Fibroblast of skin of right quadriceps (primary cell): ENCODE measurements around the gene VSNL1.

Experiments
- DNase-seq: peaks from one replicate; pipeline ENCODE4 v3.0.0-alpha.2; 2013

VSNL1 gene

DNA sequence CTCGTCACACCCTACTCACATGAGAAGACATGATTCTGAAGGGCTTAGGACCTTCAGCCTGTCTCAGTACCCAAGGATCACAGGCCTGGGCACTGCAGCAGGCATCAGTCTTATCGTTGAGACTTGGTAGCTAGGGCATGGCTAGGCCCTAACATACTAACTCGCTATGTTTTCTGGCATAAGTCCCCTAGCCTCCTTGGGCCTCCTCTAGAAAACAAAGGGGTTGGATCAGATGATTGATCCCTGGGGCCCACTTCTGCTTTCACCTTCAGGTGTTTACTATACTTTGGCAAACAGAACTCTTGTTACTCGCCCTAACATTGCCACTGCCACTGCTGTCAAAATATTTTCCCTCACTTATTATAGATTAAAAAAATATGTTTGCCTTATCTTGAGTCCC lies 44.2 kb downstream of the VSNL1 start:
- no peak for DNase-seq

DNA sequence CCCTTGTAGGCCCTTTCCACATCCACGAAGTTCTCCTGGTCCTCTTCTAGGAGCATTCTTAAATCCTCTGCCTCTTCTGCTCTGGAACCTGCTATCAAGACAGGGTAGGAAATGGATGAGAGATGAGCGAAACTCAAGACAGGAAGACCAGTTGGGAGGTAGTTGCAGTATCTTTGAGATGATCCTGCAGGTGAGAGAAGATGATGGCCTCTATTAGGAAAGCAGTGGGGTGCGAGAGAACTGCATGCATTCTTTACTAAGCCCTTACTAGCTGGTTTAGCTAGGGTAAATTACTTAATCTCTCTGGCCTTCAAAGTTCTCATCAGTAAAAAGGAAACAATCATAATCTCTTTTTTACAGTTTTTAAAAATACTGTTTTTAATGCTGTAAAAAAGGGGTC lies 47.0 kb downstream of the VSNL1 start:
- no peak for DNase-seq

DNA sequence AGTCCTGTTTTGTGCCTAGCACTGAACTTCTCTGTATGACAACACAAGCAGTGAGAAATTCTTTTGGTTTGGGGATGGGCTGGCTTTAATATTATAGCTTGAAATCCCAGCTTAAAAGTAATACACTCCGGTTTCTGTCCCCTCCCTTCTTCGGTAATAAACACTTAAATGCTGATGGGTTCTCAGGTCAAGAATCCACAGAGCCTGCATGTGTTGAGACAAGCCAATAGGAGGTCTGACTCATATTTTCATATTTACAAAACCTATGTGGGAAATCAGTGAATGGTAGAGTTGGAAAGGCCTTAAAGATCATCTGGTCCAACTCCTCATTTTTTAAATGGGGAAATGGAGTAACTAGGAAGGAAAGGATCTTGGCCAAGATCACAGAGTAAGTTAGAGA lies 47.5 kb downstream of the VSNL1 start:
- no peak for DNase-seq

DNA sequence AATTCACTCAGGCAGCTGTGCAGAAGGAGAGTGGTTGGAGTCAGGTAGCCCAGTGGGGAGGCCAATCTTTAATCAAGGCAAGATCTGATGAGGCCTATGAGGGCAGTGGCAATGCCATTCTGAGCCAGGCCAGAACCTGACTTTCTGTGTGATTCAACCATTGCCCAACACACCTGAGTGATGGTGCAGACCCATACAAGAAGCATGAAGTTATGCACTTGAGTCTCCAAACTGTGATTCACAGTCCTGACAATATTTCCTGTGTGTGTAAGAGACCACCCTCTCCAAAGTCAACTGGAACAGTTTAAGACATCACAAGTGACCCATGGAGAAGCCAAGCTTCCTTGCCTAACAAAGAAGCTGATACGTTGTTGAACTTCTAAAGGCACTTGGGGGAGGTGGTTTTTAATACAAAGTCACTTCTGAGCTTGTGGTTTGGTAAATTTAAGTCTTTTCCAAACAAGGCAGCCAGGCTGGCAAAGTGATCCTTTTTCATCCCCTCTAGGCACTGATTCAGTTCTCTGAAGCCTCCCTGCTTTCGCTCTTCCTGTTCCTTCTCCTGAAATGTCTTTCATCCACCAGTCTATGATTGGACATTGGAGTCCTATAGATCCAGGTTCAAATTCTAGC lies 49.0 kb downstream of the VSNL1 start:
- no peak for DNase-seq

DNA sequence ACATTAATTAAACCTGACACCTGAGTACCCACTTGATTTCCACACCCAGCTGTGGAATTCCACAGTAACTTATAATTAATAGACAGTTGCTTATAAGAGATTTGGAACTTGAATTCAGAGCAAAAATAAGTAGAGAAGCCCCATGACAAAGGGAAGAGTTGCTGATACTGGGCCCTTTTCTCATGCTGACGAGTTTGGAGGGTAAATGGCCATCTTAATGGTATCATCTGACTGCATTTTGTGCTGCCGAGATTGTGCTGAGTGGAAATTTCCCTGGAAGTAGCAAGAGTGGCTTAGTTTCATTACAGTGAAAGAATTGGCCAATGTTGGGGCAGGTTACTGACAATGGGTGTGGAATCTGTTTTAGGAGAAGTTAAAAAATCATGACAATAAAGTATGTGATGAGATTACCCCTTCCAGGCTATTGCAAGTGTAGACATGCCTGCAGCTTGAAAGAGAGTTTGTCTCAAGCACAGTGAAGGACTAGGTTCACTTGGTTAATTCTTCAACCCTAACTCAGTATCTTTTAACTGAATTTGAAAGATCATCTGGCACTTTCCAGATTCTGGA lies 49.9 kb downstream of the VSNL1 start:
- DNase-seq = no peak

DNA sequence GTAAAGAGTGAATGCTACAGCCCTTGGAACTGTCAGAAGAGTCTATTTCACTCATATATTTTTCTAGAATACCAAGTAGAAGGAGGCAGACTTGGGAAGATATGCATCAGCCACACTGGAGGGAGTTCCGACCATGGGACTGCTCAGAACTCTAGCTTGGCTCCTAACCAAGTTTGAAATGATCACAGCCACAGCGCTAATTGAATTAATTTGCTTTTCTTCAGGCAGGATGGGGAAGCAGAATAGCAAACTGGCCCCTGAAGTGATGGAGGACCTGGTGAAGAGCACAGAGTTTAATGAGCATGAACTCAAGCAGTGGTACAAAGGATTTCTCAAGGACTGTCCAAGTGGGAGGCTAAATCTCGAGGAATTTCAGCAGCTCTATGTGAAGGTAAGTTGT lies 51.4 kb downstream of the VSNL1 start:
- DNase-seq = no peak

DNA sequence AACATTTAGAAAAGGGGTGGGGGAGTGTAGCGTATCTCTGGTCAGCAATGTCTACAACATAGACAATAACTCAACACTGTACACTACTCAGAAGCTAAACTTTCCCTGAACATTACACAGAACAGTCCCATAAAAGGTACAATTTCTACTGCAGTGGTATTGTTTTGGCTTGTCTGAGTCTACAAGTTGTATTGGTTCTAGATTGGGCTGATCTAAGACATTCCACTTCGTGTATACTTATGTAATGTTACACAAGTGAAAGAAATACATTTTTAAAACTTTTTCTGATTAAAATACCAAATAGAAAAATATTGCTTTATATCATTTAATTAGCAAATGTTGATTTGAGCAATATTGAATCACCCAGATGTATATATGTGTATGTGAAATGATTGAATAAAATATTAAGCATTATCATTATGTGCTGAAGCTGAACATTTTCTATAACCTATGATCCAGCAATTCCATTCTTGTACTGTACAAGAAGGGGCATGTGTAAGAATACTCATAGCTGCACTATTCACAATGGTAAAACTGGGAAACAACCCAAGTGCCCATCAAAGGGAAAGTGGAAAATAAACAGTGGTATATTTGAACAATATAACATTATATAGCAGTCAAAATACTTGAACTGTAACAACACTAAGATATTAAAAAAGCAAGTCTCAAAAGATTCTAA lies 52.4 kb downstream of the VSNL1 start:
- DNase-seq = no peak

DNA sequence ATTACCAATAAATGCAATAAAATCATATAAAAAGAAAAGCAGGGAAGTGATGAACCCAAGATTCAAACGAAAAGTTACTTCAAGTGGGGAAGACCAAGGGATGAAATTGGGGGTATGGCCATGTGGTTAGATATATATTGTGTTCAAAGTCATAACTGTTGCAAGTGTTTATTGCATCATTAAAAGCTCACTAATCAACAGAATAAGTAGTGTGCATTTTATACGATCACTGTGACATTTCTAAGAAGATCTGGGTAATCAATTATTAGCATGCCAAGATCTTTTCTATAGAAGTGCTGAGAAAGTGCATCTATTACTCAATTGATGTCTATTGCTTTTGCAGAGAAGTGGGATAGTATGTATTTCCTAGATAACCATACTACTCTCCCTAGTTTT lies 52.9 kb downstream of the VSNL1 start:
- DNase-seq = no peak

DNA sequence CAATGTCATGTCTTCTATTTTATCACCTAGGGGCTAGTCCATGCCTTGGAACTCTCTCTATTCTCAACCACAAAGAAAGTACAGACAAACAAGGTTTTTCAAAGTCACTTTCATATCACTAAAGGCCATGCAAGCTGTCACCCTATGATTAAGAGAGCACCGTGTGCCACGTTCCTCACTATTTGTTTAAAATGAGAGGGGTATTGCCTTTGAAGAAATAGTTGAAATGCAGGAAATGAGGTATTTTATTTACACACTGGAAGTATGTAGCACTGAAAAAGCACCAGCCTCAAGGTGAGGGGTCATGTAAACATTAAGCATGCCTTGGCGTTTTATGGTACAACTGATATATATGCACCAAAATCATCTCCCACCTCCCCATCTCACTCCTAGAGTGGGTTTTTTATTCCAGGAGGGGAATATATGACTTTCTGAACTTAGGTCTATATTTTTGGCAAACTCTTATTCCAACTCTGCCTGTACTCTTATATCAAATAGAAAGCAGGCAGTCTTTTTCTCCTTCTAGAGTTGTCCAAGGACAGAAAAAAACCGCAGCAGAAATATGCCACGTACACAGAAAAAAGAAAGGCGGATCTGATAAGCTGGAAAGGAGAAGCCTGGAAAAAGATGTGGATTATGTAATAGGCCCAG lies 53.5 kb downstream of the VSNL1 start:
- no peak for DNase-seq

DNA sequence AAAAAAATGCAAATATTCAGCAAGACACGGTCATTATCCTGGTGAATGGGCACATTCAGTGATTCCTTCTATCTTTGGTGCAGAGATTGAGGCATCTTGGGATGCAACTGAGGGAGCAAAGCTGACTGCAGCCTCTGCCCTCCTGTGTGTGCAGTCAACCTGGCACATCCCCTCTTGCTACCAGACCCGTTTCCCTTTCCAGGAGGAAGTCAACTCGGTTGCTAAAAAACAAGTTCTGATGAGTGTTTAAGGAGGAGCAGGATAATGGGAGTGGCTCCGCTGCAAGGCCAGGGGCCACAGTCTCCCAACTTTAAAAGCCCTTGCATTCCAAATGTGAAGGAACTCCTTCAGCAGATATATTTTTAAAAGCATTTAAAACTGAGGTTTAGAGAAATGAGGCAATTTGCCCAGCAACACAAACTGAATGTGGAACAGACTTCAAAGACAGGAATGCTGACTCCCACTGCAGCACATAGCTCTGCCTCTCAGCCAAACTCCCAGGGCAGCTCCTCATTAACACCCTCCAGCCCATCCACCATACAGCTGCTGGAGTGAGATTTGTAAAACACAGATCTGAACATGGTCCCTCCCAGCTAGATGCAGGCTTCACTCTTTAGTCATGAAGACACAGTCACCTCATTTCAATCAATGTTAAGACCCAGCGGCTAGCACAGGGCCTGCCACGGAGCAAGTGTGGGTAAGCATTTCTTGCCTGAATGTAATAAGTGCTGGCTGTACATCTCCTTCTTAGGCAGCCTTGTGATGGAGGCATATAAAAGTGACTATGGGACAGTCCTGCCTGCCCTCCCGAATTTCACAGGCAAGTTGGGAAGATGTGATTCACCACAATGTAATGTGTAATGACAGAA lies 54.3 kb downstream of the VSNL1 start:
- peak; percentile 50 for DNase-seq

DNA sequence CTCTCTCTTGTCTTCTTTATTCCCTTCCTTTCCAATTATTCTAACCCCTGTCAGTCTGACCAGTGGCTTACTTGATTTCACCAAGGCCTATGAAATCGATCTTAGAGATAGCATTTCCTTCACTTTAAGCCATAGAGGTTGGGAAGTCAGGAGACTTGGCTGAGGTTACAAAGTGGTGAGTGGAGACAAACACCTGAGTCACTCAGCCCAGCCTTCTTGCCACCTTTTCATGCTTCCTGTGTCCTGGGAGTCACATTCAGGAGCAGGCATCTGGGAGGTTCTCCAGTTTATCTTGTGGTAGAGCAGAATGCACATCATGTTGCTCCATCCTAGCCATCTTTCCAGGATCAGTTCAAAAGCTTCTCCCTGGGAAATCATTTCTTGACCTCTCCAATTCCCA lies 59.1 kb downstream of the VSNL1 start:
- no peak for DNase-seq

DNA sequence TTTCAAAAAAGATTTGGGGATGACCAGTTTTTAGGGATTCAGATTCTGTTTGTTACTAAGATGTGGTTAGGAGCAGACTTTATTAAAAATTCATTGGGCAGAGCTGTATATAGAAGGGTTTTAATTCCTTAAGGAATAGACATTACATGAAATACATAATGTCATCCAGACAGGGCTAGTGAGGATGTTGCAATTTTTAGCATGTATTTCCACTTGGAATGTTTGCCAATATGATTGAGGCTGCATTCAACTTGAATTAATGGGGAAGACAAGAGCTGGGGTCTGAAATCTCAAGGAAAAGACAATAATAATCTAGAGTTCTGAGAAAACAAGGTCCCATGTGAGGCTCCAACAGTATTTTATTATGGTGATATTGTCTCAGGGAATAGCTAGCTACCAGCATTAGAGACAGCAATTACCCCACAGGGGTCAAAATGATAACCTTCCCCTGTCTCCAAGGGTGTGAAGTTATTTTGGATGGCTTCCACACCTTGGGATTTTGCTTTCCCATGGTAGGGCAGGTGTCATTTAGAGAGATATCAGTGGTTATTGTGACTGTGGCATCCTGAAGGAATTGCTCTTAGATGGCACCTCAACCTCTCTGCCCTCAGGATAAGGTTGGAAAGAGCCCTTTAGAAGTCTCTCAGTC lies 60.2 kb downstream of the VSNL1 start:
- DNase-seq = peak; percentile 18

DNA sequence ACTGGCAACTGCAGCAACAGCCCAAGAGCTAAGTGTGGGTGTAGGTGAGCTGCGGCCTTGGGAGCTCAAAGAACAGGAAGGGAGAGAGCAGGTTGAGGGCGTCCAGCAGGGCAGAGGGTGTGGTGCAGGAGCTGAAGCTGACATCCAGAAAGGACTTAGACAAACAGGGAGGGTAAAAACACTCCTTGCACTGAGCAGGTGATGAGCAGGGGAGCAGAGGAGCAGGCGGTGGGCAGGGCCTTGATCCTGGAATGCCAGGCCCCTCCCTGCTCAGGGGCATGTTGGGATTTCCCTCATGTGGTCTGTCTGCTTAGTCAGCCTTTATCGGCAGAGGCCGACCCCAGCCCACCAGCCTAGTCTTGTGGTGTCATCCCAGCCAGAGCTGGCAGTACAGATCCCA lies 63.6 kb downstream of the VSNL1 start:
- DNase-seq = no peak

DNA sequence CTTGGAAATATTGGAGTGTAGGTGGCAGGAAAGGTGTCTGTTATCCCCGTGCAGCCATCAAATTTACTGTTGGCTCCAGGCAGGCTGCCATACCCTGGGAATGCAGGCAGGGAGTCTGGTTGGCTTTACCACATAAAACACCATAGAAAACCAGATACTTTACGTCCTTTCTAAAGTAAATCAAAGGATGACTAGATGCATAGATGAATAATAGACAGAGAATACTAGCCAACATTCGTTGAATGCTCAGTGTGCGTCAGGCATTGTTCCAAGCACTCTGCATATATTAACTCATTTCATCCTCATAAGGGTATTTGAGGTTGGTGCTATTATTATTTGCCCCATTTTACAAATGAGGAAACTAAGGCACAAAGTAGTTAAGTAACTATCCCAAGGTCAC lies 65.2 kb downstream of the VSNL1 start:
- DNase-seq = no peak

DNA sequence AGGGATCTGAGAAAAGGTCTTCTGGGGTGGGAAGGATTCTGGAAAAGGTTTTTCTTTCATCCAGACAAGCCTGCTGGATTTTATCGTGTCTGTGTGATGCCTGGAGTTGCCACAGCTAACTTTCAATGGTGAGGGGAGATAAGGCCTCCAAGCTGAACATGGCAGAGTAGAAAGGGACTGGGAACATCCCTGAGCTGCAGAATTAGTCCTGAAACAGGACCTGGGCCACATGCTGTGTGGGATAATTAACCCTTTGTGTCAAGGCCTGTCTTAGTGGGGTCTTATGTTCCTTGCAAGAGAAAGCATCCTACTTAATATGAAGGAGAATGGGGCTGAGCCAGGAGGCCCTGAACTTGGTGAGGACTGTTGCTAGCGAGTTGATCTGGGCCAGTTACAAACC lies 66.4 kb downstream of the VSNL1 start:
- DNase-seq = no peak

DNA sequence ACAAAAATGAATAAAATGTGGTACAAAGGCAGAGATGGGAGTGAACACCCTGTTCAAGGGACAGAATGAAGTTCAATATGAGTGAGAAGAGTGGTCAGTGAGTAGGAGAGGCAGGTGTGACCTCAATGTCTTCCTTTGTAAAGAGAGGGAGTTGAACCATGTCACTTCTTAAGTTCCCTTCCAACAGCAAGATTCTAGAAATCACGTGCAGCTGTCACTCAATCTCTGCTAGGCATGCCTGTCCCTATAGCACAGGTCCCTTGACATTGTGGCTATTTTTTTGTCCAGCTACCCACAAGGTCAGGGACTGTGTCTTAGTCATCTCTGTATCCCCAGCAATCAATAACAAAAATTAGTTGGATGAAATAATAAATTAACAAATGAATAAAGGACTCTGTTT lies 66.9 kb downstream of the VSNL1 start:
- DNase-seq = no peak

DNA sequence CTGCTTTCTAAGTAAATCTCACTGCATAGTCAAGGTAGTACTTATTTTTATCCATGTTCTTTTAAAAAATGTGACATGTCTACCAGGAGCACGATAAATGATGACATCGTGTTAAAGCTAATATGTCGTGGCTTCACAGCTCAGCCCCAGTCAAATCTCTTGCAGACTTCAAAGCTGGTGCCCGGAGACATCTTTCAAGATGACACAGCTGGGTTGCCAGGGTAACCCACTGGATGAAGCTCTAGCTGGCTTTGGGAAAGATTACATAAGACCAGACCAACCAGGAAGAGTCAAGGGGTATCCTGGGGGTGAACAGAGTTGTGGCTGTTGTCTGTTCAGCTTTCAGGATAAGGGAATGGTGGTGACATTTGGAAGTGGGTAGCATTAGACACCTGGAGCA lies 67.8 kb downstream of the VSNL1 start:
- no peak for DNase-seq

DNA sequence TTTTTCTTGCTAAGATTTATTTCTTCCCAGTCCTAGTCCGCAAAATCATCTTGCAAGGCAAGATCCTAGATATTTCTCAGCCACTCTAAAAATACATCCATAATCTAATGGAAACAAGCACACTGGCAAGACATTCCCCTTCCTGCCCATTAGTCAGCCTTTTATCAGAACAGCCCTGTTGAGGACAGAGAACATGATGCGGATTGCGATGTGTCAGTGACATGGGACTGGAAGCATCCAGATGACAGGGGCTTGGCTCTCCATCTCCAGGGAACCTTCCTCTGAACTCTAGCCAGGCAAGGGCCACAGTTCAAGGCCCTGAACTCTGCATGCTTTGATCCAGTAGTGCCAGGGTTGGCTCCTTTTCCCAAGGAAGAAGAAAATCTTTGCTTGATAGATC lies 70.0 kb downstream of the VSNL1 start:
- no peak for DNase-seq

DNA sequence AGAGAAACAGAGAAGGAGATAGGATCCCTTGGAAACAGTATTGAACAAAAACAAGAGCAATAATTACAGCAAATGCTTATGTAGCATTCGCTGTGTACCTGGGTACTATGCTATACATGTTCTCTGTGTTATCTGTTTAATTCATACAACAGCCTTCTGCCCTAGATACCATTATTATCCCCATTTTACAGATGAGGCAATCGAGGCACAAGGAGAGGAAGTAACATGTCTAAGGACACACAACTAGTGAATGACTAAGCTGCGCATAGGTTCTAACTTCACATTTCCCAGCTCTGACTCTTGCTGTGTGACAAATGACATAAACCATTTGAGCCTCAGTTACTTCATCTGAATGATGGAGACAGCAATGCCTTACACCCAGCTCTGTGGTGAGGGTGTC lies 70.5 kb downstream of the VSNL1 start:
- DNase-seq = no peak

DNA sequence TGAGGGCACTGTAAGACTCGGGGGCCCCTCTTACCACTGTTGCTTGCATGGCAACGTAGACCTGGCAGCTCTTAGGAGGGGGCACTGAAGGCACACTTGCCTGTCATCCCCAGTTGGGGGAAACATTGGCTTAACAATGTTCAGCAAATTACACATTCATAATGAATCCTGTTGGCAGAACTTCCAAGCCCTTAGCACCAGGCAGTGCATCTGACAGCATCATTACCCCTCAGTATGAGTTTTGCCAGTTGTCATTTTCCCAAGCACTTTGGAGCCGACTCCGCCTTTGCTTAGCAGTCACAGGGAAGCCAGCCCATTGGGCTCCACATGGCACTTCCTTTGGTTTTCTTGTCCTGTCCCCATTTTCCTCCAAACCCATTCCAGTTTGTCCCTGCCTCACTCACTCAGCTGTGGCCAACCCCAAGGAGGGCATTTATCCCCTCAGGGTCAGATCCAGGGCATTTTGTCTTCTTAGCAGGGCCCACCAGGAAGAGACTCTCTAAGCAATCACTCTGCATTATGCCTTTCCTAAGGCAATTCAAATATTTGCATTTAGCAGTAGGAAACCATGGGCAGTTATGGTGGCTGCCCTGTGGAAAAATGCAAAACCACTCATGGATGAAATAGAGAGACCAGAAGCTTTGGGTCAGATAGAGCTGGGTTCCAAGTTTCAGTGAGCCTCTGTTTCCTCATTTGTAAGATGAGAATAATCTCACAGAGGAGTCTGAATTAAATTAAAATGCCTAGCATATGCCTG lies 73.9 kb downstream of the VSNL1 start:
- DNase-seq = no peak

DNA sequence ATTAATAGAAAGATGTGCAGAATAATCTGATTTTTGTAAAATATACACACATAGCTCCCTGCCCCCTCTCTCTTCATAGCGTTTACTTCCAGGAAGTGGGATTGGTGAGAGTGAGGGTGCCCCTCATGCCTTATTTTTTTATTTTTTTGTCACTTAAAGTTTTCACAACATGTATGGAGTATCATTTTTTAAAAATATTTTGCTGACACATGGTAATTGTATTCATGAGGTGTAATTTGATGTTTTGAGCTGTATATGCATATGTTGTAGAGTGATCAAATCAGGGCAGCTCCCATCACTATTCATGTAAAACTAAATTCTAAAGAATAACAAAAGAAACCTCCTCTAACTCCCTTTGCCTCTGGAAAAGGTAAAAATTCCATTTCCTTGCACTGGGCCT lies 74.7 kb downstream of the VSNL1 start:
- no peak for DNase-seq
